Mucosa of descending colon (tissue), 3 donors: ENCODE measurements around the gene USP20. TPM values are rescaled to one million over a fixed set of nuclear protein-coding genes. Genes with fewer than 3 reads are reported as not detected.

Source experiments
- ATAC-seq: fragments of 200-7000 bp; cut with Tn5 transposase; one replicate; pipeline ENCODE4 v1.9.1; 2020; ENCODE audit warnings: mild to moderate bottlenecking, moderate library complexity
- DNase-seq, 3 donors: peaks; one replicate each; pipeline ENCODE4 v3.0.0-alpha.2; 2020
- H3K36me3 ChIP-seq: fragments of 200-600 bp; one replicate; pipeline ENCODE4 v1.8.0; 2021; ENCODE audit warnings: low read depth, mild to moderate bottlenecking
- H3K4me1 ChIP-seq: fragments of 200-600 bp; one replicate; pipeline ENCODE4 v1.8.0; 2021; ENCODE audit warnings: low read depth, mild to moderate bottlenecking
- H3K4me3 ChIP-seq: fragments of 200-600 bp; one replicate; pipeline ENCODE4 v1.8.0; 2021; ENCODE audit warnings: mild to moderate bottlenecking
- H3K9me3 ChIP-seq: fragments of 200-600 bp; one replicate; pipeline ENCODE4 v1.8.0; 2021; ENCODE audit warnings: mild to moderate bottlenecking
- intact Hi-C, 2 donors: fragments of 100-400 bp; cut with DNase I in 1 of 2; cut with micrococcal nuclease in 1 of 2; formaldehyde crosslinking; loops; one replicate each; pipeline versions ENCODE4 v1.11.0 to v1.11.1; 2022; cut with DNase I, micrococcal nuclease
- microRNA-seq: library from miRNA; unstranded; fragments of <30 nt; microRNA quantifications from one replicate; pipeline ENCODE4, GENCODE V29; 2019
- total RNA-seq, 3 donors: library from RNA; stranded (reverse); fragmentation: NEBNext Ultra II Directional in 2 of 3; extraction: Animal tissue kit (Norgen Biotek cat#: 25700) in 2 of 3; gene quantifications; one replicate each; pipeline versions ENCODE4 v1.2.1 to v1.2.4, GENCODE V29; 2021 to 2023
- TF ChIP-seq, protein P1 (sequence below): fragments of 200-600 bp; IDR thresholded peaks from one replicate; pipeline ENCODE4 v1.8.0; 2022; ENCODE audit warnings: antibody characterized with exemption, mild to moderate bottlenecking
- donor health status: DM: no; HTN: no; CAD: no; lungs with moderate emphysema.
- donor health status: DM: no; HTN: no; CAD: no.
- donor health status: DM: no; HTN: yes; CAD: no.

USP20 gene
- total RNA-seq, 3 donors from 2014 or later = 20.2 to 32.3 (median 22.9) TPM

DNA sequence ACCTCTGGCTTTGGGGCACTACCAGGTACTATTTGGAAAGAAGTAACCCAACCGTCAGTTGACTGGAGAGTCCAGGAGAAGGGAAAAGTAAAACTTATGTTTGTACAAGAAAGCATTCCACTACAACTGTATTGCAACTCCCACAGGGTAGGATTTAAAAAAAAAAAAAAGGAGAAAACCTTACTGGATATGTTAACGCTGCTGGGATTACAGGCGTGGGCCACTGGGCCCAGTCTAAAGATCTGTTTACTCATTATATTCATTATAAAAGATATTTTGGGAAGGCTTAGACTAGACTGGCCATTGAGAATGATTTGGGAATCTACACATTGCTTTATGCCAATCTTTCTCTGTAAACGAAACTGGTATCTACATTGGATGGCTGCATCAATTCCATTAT is 86.6 kb downstream of the USP20 start:
- H3K36me3 ChIP-seq = peaks cover 5% of the 10 kb centered on the region
- ATAC-seq = no peak
- intact Hi-C loops = no loop called here
- no peaks in the 10 kb centered on the region for H3K9me3 ChIP-seq
- DNase-seq = no peak
- no peaks in the 10 kb centered on the region for H3K4me1 ChIP-seq
- TF ChIP-seq, protein P1, sequence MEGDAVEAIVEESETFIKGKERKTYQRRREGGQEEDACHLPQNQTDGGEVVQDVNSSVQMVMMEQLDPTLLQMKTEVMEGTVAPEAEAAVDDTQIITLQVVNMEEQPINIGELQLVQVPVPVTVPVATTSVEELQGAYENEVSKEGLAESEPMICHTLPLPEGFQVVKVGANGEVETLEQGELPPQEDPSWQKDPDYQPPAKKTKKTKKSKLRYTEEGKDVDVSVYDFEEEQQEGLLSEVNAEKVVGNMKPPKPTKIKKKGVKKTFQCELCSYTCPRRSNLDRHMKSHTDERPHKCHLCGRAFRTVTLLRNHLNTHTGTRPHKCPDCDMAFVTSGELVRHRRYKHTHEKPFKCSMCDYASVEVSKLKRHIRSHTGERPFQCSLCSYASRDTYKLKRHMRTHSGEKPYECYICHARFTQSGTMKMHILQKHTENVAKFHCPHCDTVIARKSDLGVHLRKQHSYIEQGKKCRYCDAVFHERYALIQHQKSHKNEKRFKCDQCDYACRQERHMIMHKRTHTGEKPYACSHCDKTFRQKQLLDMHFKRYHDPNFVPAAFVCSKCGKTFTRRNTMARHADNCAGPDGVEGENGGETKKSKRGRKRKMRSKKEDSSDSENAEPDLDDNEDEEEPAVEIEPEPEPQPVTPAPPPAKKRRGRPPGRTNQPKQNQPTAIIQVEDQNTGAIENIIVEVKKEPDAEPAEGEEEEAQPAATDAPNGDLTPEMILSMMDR = no peak
- H3K4me3 ChIP-seq = no peak overlapping the region

DNA sequence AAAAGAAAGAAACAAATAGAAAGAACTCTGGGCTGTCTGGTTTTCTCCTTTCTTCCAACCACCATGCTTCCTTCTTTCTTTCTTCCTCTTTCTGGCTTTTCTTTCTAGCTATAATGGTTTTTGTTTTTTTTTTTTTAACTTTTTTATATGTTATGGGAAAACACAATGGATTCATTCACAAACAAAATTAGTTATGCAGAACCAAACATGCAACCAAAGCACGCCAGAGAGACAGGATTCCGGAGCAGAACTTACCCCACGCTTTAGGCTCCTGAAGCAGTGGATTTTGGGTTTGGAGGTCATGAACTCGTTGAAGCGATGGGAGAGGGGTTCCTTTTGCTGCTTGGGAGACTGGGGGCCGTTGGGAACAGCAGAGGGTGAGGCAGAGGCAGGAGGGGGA is 88.3 kb downstream of the USP20 start:
- ATAC-seq (no peak), DNase-seq (no peak)
- intact Hi-C loops = no loop called here
- Histone ChIP-seq H3K4me1 (no peaks in the 10 kb centered on the region), H3K9me3 (no peaks in the 10 kb centered on the region), H3K36me3 (peaks cover 5% of the 10 kb centered on the region), H3K4me3 (no peak overlapping the region)
- TF ChIP-seq, protein P1 = no peak

DNA sequence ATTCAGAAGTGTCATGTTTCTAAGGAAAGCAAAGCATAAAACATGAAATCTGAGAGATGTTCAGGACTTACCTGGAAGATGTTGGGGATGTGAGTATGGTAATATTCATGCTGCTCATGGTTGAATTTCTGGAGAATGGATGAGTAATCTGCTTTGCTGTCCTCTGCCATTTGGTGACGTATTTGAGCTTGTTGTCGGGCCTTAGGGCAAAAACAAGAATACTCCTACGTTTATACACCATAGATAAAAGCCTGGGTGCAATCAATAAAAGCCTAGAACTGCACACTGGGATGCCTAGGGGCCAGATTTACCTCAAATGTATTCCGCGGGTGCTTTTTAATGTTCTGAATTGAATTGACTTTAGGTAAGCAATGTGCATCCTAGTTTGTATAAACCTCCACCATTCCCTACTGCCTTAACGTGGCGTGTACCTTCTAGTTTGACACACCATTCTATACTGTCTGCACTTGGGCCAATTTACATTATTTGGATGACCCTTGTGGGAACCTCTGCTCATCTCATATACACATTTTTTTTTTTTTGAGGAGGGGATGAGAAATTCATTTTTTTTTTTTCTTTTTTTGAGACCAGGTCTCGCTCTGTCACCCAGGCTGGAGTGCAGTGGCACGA is 94.4 kb downstream of the USP20 start:
- TF ChIP-seq, protein P1 = no peak
- Histone ChIP-seq H3K4me3 (no peak overlapping the region), H3K36me3 (peaks cover 5% of the 10 kb centered on the region), H3K4me1 (peaks cover 16% of the 10 kb centered on the region), H3K9me3 (no peaks in the 10 kb centered on the region)
- intact Hi-C loops = no loop called here
- DNase-seq (no peak), ATAC-seq (no peak)

DNA sequence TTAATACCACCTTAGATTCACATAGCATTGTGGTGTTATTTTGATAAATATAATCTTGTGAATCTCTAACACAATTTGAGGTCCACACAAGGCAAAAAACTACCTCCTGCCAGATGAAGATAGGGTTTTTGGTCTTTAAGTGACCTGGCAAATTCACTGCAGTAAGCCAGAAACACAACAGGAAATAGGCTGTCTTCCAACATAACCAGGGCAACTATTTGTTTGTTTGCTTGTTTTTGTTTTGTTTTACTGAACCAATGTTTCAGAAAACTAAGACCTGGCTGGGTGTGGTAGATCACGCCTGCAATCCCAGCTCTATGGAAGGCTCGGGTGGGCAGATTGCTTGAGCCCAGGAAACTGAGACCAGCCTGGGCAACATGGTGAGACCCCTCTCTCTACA is 95.5 kb downstream of the USP20 start:
- Histone ChIP-seq H3K36me3 (peaks cover 5% of the 10 kb centered on the region), H3K9me3 (no peaks in the 10 kb centered on the region), H3K4me1 (peaks cover 20% of the 10 kb centered on the region), H3K4me3 (no peak overlapping the region)
- no peak for ATAC-seq
- intact Hi-C loops = no loop called here
- no peak for DNase-seq
- TF ChIP-seq, protein P1 = no peak

Small RNA genes lying within 50 kb of the gene (microRNA-seq; reads per million reads assigned to microRNA genes)
- not detected for gene MIR6855

Other genes with a start within 250 kb of the USP20 start
- gene C9orf50, start 214.4 kb upstream of the USP20 start, total RNA-seq = not detected
- 10 to 100 TPM; 22.0 to 32.0 (median 26.2) TPM for gene NTMT1, start 209.3 kb upstream of the USP20 start, total RNA-seq
- 10 to 100 TPM; 16.1 to 21.3 (median 17.5) TPM for gene ASB6, start 193.3 kb upstream of the USP20 start, total RNA-seq
- 1 to 10 TPM in 1 of 3 donors, under 1 TPM in 2; 0.38 to 1.6 (median 0.89) TPM for gene PRRX2, start 169.8 kb upstream of the USP20 start, total RNA-seq
- 10 to 100 TPM in 1 of 3 donors, 1 to 10 TPM in 2; 3.4 to 10.8 (median 5.2) TPM for gene PTGES, start 82.4 kb upstream of the USP20 start, total RNA-seq
- gene TOR1B, start 32.3 kb upstream of the USP20 start, total RNA-seq = 10 to 100 TPM; 37.3 to 63.5 (median 49.2) TPM
- 10 to 100 TPM; 30.8 to 35.8 (median 35.2) TPM for gene TOR1A, start 11.3 kb upstream of the USP20 start, total RNA-seq
- gene C9orf78, start 183 bp upstream of the USP20 start, total RNA-seq = 10 to 100 TPM; 35.1 to 47.5 (median 37.3) TPM
- gene FNBP1, start 207.7 kb downstream of the USP20 start, total RNA-seq = 100 to 1,000 TPM in 1 of 3 donors, 10 to 100 TPM in 2; 40.9 to 176 (median 42.0) TPM
- 10 to 100 TPM; 39.7 to 50.1 (median 49.1) TPM for gene GPR107, start 218.4 kb downstream of the USP20 start, total RNA-seq